Stimulated activated CD8-positive, alpha-beta memory T cell treated with anti-CD3 and anti-CD28 coated beads, Interleukin-12 subunit alpha, Interleukin-12 subunit beta, amount 100 ng/mL, for 24 hours (primary cell): ENCODE results near the gene ELFN2.
"Not testable (repeated sequence)": the region's sequence is repeated elsewhere in the genome, so short reads cannot be mapped to it uniquely, and the experiment has no call there.

ENCODE experiments used
- DNase-seq: peaks from one replicate; pipeline ENCODE4 v3.0.0-alpha.2; 2020; ENCODE audit errors: extremely low read depth

The ELFN2 gene

DNA sequence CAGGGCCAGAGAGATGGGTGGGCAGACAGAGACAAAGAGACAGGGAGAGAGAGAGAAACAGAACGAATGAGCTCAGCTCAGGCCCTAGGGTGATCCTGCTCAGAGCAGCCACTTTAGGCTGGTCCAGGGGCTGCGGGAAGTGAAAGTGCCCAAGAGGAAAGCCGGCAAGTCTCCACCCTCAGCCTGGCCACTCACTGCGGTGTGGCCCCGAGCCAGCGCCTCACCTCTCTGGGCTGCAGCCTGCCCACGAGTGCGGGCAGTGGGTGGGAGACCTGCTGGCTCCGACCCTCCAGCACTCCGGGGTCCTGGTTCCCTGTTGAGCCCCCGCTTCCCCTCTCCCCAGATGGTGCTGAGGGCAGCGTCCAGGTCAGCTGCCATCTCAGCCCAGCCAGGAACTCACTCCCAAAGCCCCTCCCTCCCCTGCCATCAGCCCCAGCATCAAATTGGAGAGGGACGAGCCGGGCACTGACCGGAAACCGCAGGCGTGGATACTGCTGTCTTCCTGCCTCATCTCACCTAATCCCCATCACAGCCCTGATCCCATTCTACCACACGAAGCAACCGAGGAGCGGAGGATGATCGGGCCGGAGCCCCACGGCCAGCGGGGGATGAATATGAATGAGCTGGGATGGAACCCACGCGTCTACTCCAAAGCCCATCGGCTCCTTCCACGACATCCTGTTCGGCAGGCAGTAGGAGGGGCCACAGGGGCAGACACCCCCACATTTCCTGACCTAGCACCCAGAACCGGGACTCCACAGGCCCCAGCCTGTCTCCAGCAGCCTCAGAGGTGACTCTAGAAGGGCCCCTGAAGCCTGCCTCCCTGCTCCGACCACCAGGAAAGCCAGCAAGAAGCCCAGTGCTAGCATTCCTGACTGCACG, 16.9 kb downstream of the ELFN2 start:
- DNase-seq, result no peak

DNA sequence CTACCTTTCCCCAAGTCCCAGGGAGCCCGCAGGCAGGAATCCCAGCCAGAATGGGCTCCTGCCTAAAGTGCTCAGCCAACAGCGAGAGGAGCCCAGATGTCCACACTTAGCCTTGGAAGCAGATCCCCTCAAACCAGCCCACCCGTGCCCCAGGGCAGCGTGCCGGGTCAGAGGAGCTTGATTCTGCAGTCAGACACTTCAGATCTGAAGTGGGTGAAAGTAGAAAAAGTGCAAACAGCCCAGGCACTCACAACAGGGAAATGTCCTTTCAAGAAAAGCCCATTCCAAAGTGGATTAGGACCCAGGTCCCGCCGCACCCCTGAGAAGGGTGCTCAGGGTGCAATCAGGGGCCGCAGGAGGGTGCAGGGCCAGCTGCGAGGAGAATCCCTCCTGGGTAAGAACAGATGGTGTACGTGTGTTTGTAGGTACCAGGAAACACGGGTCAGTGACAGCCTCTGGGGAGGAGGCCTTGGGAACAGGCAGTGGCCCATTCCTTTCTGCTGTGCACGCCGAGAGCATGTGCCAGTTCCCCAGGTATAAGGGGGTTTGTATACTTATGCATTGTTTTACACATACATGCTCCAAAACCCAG, 17.7 kb downstream of the ELFN2 start:
- no peak for DNase-seq

DNA sequence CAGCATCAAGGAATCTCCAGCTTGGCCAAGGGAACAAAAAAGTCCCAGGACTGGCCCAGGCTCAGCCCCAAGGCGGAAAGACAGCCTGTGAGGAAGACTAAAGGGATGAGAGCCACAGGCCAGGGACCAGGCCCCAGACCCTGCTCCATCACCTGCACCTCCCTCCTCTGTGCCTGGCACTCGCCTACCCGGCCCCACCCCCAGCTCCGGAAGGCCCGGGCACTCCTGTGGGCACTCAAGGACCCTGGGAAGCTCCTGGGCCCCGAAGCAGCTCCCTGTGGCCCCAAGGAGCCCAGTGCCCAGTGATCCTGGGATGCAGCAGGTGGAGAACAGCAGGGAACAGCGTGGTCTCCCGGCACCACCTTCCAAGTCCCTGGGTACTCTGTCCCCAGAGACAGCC, 18.2 kb downstream of the ELFN2 start:
- no peak for DNase-seq

GRCh38 chr22:37407856-37408255, 19.4 kb downstream of the ELFN2 start:
- DNase-seq, result no peak

DNA sequence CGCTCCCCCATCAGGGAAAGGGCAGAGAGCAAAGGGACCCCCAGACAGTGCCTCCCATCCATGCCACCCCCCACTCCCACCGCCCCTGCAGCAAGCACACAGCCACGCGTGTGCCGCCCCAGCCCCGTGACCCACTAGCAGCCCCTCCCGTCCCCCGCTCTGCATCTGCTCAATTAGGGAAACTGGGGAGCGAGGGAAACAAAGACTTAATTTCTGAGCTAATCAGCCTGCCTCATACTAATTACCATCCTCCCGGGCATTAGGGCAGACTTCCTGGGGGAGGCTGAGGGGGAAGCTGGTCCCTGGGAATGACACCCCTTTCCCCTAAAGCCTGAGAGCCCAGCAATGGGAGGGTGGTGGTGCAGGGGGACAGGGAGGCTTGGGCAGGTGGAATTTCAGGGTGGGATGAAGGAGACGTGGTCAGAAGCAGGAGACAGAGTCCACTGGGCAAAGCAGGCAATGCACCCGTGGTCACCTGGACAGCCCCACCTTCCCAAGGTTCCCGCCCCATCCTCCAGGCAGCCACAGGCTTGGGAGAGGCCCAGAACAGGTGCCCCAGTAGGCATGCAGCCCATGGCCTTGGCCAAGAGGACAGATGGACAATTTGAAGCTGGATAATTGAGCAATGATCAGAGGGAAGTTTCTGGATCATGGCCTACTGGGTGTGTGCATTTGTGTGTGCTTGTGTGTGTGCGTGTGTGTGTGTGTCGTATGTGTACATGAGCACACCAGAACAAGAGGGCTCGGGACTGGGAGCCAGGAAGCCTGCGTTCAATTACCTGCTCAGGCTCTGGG, 20.6 kb downstream of the ELFN2 start:
- no peak for DNase-seq

DNA sequence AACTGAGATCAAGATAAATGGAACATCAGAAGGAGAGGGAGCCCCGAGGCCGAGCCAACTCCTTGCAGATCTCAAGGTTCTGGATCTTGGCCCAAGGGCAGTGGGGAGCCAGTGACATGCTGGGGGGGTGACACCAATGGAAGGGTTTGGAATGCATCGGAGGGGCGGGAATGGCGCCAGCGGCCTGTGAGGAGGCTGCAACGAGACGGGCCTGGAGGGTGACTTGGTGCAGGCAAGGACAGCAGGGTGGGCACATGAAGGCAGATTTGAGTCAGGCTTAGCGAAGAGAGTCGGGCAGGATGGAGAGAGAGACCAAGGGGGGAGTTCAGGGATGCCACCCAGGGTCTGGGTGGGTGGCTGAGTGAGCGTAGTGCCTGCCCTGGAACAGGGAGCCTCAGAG, 23.2 kb downstream of the ELFN2 start:
- no peak for DNase-seq

- DNase-seq, result no peak
Measured at GRCh38 chr22:37403267-37403960, 23.9 kb downstream of the ELFN2 start.

DNA sequence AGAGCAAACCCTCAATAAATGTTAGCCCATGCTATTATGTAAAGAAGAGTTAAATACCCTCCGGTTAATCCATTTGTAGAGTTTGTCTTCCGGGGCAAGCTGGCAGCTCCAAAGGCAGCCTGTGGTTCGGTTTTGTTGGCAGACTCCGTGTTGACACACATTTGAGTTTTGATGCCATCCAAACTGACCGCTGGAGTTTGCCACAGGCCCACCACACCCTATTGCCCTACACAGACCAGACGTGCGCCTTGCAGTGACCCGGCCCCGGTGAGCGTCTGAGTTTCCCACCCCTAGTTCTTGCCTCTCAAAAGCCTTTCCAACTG, 25.1 kb downstream of the ELFN2 start:
- DNase-seq, result no peak

GRCh38 chr22:37401401-37402183, 25.7 kb downstream of the ELFN2 start:
- DNase-seq, result no peak

GRCh38 chr22:37400719-37401118, 26.6 kb downstream of the ELFN2 start:
- DNase-seq, result no peak

- not testable (repeated sequence) for DNase-seq
Measured at GRCh38 chr22:37399457-37399856, 27.8 kb downstream of the ELFN2 start.

- no peak for DNase-seq
Measured at GRCh38 chr22:37397226-37397625, 30.1 kb downstream of the ELFN2 start.

DNA sequence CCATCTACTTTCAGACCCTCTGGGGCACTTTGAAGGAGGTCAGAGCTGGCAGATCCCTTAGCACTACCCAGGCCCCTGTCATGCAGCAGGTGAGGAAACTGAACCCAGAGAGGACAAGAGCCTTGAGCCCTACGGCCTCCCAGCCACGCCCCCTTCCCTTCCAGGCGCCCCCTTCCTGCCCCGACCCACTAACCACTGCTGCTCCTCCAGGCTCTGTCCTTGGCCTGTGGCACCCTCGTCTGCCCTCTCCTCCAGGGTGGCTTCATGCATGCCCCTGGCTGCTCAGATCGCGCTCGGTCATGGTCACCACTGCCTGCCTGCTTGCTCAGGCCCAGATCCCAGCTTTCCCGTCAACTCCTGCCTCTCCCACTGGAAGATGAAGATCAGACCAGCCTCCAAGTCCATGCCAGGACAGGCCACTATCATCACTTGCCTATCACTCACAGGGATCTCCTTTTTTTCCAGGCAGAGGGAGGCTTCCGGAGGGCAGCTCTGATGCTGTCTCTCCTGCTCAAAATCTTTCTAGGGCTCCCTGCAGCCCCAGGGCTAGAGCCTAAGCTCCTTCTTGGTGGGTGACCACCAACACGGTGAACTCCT, 30.7 kb downstream of the ELFN2 start:
- no peak for DNase-seq

GRCh38 chr22:37394341-37394740, 32.9 kb downstream of the ELFN2 start:
- DNase-seq, result no peak

- DNase-seq, result no peak
Measured at GRCh38 chr22:37393746-37394145, 33.5 kb downstream of the ELFN2 start.

- no peak for DNase-seq
Measured at GRCh38 chr22:37392721-37393328, 34.5 kb downstream of the ELFN2 start.

DNA sequence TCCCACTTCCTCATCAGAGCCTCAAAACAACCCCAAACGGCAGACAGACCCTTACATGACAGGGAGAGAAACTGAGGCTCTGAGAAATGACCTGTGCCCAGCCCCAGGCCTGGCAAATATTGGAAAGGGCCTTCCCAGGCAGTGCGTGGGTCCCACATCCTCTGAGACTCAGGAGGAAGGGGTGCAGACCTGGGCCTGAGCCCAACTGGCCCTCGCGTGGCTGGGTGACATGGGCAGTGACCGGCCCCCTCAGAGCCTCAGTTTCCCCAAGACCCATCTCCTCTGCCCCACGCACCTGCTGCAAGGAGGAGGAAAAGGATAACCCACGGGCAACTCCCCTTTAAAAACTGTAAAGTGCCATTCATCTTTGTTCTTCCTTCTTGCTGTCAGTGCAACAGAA, 35.6 kb downstream of the ELFN2 start:
- no peak for DNase-seq

GRCh38 chr22:37390075-37390474, 37.2 kb downstream of the ELFN2 start:
- no peak for DNase-seq

DNA sequence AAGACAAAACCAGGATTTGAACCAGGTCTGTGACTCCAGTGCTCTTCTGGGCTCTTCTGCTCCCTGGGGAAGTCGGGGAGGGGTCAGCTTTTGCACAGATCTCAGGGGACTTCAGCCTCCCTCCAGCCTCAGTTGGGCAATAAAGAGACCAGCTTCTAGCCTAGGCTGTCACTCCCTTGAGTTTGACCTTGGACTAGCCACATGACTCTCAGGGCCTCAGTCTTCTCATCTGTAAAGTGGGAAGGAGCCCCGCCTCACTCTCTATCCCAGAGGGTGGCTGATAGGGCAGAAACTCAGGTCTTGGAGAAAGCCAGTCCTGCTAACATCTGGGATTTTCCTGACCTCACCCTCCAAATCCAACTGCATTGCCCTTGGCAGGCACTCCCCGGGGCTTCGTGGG, 38.7 kb downstream of the ELFN2 start:
- DNase-seq, result no peak

GRCh38 chr22:37387793-37388192, 39.5 kb downstream of the ELFN2 start:
- no peak for DNase-seq

DNA sequence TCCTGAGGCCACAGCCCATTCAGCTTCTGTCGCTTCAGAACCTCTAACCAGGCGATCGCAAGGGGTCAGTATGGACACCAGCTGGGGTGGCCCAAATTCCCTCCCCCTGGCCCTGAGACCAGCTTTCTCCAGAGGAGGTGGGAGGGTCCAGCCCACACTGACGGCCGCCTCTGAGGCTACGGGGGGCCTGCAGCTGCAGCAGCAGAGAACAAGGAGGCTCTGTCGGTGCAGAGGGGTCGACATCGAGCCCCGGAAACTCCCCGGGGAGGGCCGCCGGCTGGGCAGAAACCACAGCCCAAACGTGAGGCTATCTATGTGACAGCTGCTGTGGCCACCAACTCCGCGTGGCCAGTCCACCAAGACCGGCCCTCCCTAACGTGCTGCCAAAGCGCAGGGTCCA, 40.8 kb downstream of the ELFN2 start:
- no peak for DNase-seq
